ENCODE data around the gene ARIH2. TPM values are rescaled to one million over a fixed set of nuclear protein-coding genes. Genes with fewer than 3 reads are reported as not detected.

ARIH2 gene
- total and polyA plus RNA-seq, 2 experiments from 2014 or later = 76.4 to 118 TPM

GRCh38 chr3:48989796-48990635, 71.4 kb downstream of the ARIH2 start, which contains the start of gene P4HTM:
Gene P4HTM (plus strand): TSS chr3:48990241. CDS start chr3:48990257, 16 bp downstream.
- Histone ChIP-seq H3K4me3 (peak within 1 kb of the TSS; percentile 91), H3K27ac (ENCODE audit: low read depth) (peak within 1 kb of the TSS; percentile 86), H3K36me3 (ENCODE audit: insufficient read depth) (no peaks in the 10 kb centered on the region; the same call in 1 of the 2 replicates), H2AFZ (peak within 1 kb of the TSS; percentile 97), H3F3A (replicated peaks; ENCODE audit: low read depth) (0 out of 2 replicates have a peak, but pooled peaks cover 3% of the 10 kb centered on the region), H3K4me2 (peak within 1 kb of the TSS; percentile 97), H3K9me2 (ENCODE audit: insufficient read depth) (no peaks in the 10 kb centered on the region), H4K20me1 (replicated peaks; ENCODE audit: insufficient read depth) (peaks cover 9% of the 10 kb centered on the region), H3K27me3 (ENCODE audit: insufficient read depth) (no peaks in the 10 kb centered on the region), H3K4me1 (ENCODE audit: insufficient read depth) (peaks cover 14% of the 10 kb centered on the region; the same call in 1 of the 2 replicates), H3K79me2 (replicated peaks; ENCODE audit: insufficient read depth) (peaks cover 18% of the 10 kb centered on the region)
- Mint-ChIP-seq H3K27me3 (ENCODE audit: insufficient read depth, low read depth, poor library complexity) (peaks cover 25% of the 10 kb centered on the region), H3K4me3 (peak within 1 kb of the TSS; percentile 93), H3K36me3 (ENCODE audit: low read depth) (peaks cover 37% of the 10 kb centered on the region), H3K27ac (peak within 1 kb of the TSS; percentile 96), H3K9me3 (no peaks in the 10 kb centered on the region), H3K4me1 (peaks cover 19% of the 10 kb centered on the region)
- DNase-seq (ENCODE audit: low spot score) (peak; percentile 92), ATAC-seq (peak; percentile 81)
- TF ChIP-seq CREB1 (CRISPR knock-in tag; IDR thresholded peaks at IDR 0.05; ENCODE audit: low read depth) (peak; percentile 81; the same call in 1 of the 2 replicates), CTCF (conservative IDR thresholded peaks at IDR 0.05; ENCODE audit: low read depth in 2 of 2) (peak; percentile 32 to 49), ETS1 (IDR thresholded peaks at IDR 0.05) (no peak), ZNF331 (CRISPR knock-in tag; IDR thresholded peaks at IDR 0.05; ENCODE audit: low read depth) (no peak), POLR2AphosphoS5 (IDR thresholded peaks at IDR 0.05; ENCODE audit: low read depth) (peak; percentile 82), ZNF114 (CRISPR knock-in tag; IDR thresholded peaks at IDR 0.05) (no peak)

- Histone ChIP-seq H3K4me1 (ENCODE audit: insufficient read depth) (peaks cover 14% of the 10 kb centered on the region; the same call in 1 of the 2 replicates), H3K4me3 (peak overlapping the region; percentile 91), H3K79me2 (replicated peaks; ENCODE audit: insufficient read depth) (peaks cover 18% of the 10 kb centered on the region), H3K9me2 (ENCODE audit: insufficient read depth) (no peaks in the 10 kb centered on the region), H3K36me3 (ENCODE audit: insufficient read depth) (no peaks in the 10 kb centered on the region), H4K20me1 (replicated peaks; ENCODE audit: insufficient read depth) (peaks cover 6% of the 10 kb centered on the region), H3K27ac (ENCODE audit: low read depth) (peak overlapping the region; percentile 52; the same call in 1 of the 2 replicates), H3F3A (replicated peaks; ENCODE audit: low read depth) (no peaks in the 10 kb centered on the region), H3K4me2 (peak overlapping the region; percentile 97), H3K27me3 (ENCODE audit: insufficient read depth) (no peaks in the 10 kb centered on the region), H2AFZ (peak overlapping the region; percentile 97)
- Mint-ChIP-seq H3K36me3 (ENCODE audit: low read depth) (peaks cover 33% of the 10 kb centered on the region), H3K4me1 (peaks cover 19% of the 10 kb centered on the region), H3K27ac (peak overlapping the region; percentile 92), H3K9me3 (no peaks in the 10 kb centered on the region), H3K27me3 (ENCODE audit: insufficient read depth, low read depth, poor library complexity) (peaks cover 23% of the 10 kb centered on the region), H3K4me3 (peak overlapping the region; percentile 91)
- ATAC-seq = peak; percentile 33
- TF ChIP-seq EZH2 (IDR thresholded peaks at IDR 0.05; ENCODE audit: low read depth, unreplicated experiment) (no peak), POLR2AphosphoS5 (IDR thresholded peaks at IDR 0.05; ENCODE audit: low read depth) (peak; percentile 53)
- DNase-seq (ENCODE audit: low spot score) = peak; percentile 70
These were observed 72.2 kb downstream of the ARIH2 start for GRCh38 chr3:48990636-48991469.
